Fibroblast of skin of left biceps (primary cell): Measurements from ENCODE around the gene DEFB112.

Experiments used
- DNase-seq, 2 experiments: peaks; one replicate each; pipeline ENCODE4 v3.0.0-alpha.2; 2013; ENCODE audit warnings: low read depth in 2 of 2

Gene DEFB112, protein sequence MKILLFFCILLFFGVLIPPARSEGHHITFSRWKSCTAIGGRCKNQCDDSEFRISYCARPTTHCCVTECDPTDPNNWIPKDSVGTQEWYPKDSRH

DNA sequence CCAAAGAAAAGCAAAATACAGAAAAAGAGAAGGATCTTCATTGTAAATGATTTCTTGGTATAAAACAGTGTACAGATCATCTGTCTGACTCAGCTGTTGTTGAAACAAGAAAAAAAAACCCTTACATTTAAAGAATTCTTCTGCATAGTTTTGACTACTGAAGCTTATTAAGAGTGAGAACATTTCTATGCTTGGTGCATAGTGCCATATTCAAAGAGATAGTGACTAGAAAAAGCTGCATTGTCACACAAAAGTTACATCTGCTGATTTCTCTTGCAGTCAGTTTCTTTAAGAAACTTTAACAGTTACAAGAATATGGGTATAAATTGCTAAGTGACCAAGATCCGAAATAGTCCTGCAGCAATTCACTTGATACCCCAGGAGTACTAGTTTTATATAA, at the start of gene DEFB112:
TSS of gene DEFB112 (minus strand) at position 101 of the 400 bp plus-strand sequence. CDS start at position 41, 60 bp downstream.
- DNase-seq, result no peak

DNA sequence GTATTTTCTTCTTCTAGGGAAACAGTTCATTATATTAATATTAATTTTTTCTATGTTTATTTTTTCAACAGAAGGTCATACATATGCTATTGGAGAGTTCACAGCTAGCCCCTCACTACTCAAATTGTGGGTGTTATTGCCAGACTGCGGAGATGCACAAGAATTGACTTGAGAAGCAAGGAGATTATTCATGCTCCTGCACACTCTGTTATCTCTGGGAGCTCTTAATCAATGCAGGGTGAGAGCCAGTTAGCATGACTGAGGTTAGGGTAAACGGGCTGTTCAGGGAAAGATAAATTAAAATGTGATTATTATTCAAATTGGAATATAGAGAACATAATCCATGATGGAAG, 48.9 kb upstream of the DEFB112 start:
- no peak for DNase-seq

DNA sequence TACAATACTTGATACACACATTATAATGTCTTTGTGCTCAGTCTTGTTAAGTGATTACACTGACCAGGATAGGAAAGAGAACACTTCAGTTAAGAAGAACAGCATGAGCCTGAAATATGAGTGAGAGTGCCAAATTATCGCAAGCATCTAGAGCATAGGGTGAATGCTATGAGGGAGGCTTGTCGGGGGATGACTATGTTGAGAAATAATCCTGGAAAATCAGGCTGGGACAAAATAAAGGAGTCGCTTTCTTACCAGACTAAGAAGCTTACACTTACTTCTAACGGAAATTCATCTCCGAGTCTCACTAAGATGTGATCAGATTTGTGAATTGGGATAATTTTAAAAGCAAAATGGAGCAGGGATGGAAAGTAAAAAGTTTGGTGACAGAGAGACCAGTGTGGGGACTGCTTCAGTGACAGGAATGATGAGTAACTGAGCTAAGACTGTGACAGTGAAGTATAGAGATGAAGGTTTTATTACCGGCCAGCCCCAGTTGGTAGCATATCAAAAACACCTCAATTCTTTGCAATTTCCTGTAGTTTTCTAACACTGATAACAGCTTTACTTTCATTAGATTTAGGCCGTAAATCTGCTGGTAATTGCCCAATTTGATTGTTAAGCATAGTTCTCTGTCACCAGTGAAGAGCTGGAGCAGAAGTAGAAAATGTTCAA, 48.4 kb upstream of the DEFB112 start:
- DNase-seq, result no peak

DNA sequence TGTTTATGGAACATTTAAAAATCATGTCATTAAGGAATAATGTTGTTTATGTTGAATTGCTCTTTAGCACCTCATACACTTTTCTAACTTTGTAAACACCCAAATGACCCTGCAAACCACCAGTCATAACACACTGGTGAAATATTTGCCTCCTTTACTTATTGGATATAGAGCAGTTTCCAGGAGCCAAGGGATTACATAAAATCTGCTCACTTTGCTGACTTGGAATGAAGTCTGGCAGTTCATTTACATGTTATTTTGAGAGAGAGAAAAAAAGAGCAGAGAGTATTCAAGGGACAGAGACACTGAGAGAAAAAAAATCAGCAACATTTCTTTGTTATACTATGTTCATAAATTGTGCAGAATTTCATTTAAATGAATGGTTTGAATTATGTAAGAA, 46.6 kb upstream of the DEFB112 start:
- DNase-seq, result no peak

DNA sequence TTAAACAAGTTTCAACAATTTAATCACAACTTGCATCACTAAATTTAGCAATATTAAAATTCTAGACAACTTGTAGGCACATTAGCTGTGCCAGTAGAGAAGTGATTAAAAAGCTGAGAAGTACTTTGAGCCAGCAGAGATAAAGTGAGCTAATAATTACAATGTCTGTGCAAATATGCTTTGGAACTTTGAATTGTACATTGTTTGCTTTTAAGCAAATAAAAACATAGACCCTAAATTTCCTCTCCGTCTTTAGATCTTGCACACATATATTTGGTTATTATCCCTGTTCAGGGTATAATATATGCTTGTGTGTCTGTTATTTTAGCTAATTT, 44.2 kb upstream of the DEFB112 start:
- no peak for DNase-seq

DNA sequence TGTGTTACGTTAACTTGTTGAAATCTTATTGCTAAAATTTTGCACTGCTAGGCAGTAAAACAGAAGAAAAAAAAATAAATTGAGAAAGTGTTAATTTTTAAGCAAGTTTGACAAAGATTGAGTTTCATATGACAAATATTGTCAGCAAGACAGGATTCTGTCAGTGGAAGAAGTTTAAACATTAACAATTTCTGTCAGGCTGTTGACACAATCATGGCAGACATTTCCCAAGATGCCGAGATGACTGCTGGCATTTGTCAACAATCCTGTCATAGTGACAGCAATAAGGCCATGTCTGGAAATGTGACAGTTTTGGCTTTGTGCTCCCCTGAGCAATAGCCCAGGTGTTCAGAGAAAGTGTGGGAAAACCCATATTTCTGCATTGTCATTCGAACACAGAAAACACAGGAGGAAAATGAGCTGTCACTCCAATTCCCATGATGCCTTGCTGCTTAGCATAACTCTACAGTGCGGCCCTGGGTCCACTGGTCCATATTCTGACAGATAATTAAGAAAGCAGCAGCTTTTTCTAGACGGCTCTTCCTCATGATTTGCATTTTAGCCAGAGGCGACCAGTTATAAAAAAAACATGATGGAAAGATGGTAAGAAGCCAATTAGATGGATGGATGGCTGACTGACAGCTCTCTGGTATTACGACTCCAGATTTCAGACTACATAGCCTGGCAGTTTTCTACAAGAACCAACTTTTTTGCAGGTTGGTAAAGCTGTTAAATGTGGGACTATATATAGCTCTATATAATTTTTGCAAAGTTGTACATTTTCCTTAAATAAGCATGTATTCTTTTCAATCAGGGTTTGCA, 43.6 kb upstream of the DEFB112 start:
- DNase-seq, result no peak

DNA sequence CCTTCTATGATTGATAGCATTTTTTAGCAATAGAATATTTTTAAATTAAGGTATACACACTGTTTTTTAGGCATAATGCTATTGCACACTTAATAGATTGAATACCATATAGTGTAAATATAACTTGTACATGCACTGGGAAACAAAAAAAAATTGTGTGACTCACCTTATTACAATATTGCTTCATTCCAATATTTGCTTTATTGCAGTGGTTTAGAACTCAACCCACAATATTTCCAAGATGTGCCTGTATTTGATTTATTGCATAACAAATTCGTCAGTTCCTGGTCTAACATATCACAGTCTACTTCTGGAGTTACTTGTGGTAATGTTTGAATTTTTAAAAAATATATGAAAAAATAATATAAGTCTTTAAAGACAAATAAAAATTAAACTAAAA, 41.9 kb upstream of the DEFB112 start:
- peak; percentile 13 to 18 for DNase-seq

DNA sequence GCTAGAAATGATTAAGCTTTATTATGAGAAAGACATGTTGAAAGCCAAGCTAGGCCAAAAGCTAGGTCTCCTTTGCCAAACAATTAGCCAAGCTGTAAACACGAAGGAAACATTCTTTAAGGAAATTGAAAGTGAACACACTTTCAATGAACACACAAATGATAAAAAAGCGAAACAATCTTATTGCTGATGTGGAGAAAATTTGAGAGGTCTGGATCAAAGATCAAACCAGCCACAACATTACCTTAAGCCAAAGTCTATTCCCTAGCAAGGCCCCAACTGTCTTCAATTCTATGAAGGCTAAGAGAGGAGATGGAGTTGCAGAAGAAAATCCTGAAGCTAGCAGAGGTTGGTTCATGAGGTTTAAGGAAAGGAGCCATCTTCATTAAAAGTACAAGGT, 40.2 kb upstream of the DEFB112 start:
- no peak for DNase-seq

DNA sequence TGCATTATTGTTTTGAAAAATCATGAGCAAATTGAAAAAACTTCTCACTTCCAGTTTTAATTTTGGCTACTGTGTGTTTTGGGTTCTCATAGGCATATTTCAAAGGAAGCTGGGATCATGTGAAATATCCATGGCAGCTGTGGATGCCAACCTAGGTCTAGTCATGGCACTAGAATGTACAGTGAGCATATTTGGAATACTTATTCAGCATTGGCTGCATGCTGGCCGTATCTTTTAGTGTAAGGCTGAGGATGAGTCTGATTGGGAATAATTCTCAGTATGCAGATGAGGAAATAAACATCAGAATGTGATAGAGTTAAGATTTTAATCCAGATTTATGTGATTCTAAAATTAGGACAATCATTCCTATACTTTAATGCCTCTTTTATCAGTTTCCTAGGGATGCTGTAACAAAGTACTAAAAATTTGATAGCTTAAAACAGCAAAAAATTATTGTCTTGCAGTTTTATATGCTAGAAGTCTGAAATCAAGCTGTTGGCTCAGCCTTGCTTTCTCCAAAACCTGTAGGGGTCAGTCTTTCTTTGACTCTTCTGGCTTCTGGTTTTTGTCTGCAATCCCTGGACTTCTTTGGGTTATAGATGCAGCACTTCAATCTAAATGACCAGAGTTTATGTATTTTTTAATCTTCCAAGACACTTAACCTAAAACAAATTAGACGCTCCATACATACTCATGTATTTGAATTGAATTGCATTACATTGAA, 37.7 kb upstream of the DEFB112 start:
- peak; percentile 36 to 51 for DNase-seq

DNA sequence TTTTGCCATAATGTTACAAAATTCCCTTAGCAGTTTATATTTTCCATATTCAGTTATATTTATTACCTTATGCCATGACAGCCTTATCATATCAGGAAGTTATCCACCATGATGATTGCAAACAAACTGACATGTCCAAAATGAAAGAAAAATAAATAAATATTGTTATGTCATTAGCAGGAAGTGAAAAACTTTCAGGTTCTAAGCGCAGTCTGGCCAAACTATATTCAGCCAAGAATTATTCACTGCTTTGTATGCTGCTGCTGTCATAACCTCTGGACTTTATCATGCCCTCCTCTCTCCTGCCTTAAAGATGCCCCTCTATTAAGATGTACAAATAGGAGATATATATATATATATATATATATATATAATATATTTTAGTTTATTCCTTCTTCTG, 27.7 kb upstream of the DEFB112 start:
- no peak for DNase-seq

DNA sequence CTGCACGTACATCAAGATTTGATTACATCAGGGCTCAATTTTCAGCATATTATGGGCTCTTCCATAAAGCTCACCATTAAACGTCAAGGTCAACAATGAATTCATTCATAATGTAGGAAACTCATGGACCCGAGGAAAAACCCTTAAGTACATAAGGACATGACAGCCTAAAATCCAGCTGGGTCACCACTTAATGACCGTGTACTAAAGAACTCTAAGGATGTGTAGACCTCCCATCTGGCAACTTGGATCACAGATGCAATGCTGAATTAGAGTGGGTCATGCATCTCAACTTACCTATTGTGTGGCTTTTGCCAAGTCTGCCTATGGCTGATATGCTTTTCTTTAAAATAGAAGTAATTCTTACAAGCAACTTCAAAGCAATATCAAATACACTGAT, 26.7 kb upstream of the DEFB112 start:
- no peak for DNase-seq

DNA sequence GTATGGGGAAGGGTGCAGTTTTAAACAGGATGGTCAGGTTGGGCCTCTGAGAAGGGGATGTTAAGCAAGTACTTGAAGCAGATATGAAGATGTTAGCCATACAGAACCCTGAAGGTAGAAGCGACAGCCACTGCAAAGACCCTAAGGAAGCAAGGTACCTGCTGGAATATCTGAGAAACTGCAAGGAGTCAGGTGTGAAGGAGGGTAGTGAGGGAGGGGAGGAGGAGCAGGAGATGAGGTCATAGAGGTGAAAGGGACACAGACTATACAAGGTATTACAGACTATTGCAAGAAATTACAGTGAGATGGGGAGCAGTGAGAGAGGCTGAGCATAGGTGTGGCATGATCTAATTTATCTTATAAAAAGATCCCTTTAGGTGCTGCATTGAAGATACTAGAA, 22.2 kb upstream of the DEFB112 start:
- no peak for DNase-seq

DNA sequence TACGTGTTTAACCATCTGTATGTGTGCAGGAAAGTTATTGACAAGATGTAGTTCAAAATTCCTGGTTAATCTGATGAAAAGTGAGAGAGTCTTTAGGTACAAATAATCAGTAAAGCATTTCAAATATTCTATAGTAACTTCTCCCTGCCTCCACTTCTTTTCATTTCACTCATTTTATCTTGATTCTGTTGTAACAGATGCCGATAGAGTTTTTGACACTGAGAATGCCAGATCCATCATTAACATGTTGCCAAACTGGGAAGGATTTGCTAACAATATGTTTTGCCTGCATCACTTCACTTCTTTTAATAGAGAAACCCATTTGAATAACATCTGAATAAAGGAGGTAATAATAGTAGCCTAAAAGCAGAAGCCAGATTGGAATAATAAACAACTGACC, 20.4 kb upstream of the DEFB112 start:
- DNase-seq, result no peak

DNA sequence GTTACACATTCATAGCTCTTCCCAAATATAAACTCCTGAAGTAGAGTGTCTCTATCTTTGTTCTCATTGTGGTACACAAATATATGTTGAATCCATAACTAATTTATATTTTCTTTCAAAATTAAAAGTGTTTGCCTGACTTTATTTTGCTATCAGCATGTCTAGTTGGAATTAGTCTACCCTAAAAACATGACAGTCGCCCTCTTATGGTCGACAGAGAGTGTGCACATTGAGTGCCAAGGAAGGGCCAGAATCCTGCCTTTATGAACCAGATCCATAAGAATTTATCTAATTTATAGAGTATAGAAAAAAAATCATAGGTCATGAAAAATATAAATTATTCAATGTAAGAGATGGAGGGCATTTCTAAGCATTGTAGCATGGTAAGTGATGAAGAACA, 12.3 kb upstream of the DEFB112 start:
- no peak for DNase-seq

DNA sequence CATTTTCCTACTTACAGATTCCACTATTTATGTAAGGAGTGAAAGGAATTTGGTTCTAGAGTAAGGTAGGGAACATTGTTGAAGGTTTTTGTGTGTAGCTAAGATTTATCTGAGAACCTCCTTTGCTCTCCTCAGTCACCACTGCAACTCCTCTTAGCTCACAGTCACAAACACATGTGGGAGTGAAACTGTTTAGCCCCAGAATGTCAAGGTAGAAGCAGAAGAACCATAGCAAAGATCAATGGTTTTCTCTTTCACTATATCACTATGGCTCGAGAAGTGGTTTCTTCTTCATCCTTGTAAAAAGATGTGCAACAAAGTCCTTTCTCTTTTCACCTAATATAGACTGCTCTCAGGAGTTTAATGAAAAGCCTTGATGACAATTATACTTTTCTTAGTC, 6.5 kb upstream of the DEFB112 start:
- DNase-seq, result no peak

DNA sequence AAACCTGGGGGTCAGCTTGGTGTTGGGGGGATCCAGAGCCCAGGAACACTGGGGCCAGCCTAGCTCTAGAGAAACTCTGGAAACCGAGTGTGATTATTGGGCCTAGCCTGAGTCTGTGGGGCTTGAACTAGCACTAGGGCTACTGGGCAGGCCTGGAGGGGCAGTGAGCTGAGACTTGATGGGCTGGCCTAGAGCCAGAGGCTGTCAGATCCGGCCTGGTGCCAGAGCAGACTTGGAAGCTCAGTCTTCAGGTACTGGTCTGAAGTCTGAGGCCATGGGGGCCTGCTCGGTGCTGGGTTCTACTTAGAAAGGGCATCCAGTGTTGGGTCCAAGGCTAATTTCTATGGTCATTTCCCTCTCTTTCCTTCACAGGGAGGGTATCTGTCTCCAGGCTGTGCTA, 2.7 kb downstream of the DEFB112 start:
- no peak for DNase-seq

DNA sequence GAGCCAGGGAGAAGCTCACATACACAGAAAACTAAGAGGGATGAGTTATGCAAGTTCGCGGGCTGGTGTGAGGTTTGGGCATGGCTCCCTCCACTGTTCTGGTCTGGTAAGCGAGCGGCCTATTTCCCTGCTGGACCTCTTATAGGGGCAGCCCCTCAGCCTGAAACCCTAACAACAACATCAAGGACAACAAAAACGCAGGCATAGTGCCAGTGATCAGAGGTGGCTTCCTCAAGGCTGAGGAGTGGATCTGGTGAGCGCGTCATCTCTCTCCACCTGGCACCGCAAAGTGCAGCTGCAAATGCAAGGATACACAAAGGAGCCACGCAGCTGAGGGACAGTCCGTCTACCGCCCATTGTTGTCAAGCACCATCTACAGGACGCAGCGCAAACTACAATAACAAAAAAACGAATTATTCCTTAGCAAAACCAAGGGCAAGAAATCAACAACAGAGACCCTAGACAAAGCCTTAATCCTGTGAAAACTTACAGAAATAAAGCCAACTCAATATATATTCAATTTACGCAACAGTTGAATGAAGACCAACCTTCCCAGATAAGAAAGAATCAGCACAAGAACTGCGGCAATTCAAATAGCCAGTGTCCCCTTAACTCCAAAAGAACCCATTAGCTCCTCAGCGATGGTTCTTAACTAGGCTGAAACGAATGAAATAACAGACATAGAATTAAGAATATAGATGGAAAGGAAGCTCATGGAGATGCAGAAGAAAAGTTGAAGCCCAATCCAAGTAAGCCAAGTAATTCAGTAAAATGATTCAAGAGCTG, 18.8 kb downstream of the DEFB112 start:
- no peak for DNase-seq

DNA sequence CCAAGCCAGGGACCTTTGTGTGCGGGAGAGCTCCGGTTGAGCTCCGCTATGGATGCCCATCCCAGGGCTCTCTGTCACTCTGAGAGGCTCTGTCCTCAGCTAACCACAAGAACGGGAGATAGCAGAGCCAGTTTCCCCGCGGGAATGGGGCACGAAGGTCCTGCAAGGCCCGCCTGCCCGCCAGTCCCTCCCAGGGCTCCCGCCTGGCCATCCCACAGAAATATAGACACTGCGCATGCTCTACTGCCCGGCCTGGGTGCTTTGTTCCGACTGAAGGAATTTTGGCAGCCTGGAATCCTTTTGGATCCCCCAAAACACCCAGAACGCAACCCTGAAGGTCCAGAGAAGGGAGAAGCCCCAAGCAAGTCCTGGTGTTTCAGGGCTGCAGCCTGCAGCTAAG, 19.4 kb downstream of the DEFB112 start:
- DNase-seq, result no peak

DNA sequence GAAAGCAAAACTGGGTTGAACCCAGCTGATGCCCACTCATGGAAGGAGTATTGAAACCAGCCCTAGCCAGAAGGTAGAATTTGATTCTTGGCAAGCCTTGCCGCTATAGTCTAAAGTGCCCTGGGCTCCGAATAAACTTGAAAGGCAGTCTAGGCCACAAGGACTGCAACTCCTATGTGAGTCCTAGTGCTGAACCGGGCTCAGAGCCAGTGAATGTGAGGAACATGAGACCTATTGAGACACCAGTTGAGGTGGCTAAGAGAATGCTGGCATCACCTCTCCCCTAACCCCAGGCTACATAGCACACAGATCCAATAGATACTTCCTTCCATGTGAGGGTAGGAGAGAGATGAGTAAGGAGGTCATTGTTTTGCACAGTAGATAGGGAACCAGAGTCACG, 24.5 kb downstream of the DEFB112 start:
- DNase-seq, result no peak

DNA sequence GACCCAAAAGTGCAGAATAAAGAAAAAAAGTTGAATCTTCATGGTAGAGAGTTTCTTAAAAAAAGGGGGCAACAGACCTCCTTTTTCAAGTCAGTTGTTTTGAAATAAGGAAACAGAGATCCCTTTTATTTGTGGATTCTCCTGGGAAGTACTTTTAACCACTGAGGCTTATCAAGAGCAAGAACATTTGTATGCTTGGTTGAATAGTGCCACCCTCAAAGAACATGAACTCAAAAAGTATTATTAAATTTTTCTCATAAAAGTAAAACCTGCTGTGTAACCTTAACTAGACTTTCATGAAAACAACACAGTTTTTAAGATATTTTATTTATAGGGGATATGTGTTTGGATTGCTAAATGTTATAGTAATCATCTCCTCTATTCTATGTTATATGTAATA, 27.8 kb downstream of the DEFB112 start, which contains the start of gene DEFB110:
TSS of gene DEFB110 (minus strand) at position 101 of the 400 bp plus-strand sequence. CDS start at position 42, 59 bp downstream.
- no peak for DNase-seq

DNA sequence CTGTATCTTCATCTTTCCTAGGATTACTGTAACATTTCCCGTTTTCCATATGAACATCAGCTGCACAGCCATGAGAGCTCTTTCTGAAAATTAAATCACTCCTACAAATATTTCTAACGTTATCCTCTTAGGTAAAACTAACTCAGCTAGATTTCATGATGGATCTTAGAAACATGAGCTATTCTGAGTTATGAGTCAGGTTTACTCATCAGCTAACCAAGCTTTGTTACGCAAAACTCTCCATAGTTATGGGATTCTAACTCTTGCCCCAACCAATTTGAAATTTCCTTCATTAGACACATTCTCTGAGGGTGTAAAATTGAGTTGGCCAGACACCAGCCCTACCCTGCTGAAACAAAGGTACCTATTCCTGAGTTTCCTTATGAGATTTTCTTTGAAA, 41.9 kb downstream of the DEFB112 start:
- DNase-seq, result peak; percentile 2 to 8

DNA sequence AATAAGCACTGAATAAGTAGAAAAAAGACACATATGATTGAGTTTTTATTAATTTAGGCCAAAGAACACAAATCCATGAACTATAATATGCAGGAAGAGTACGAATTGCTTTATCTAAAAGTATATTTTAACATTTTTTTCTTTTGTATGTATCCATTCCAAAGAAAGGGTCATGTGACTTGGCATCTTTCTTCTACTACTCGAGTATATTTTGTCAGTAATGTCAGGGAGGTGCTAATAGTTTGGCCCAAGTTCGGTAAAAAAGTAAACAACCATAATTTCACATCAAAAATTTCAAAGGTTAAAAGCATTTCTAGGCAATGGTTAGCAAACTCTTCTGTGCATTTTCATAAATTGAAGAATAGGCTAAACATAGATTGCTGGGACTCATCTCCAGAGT, 46.6 kb downstream of the DEFB112 start:
- no peak for DNase-seq
